GM12864 (cell line): ENCODE data around the gene BTN2A1.
"Not testable (repeated sequence)": the region's sequence is repeated elsewhere in the genome, so short reads cannot be mapped to it uniquely, and the experiment has no call there.

Source experiments
- DNase-seq: peaks from one replicate; pipeline ENCODE4 v3.0.0-alpha.2; 2011; ENCODE audit warnings: low read depth
- H3K4me3 ChIP-seq: 2 replicates; pipeline ENCODE4 v1.5.1; 2011; ENCODE audit warnings: mild to moderate bottlenecking, low read depth, low read length, control low read depth
- CTCF ChIP-seq: IDR thresholded peaks from 2 replicates; pipeline ENCODE4 v1.5.1; 2011; ENCODE audit warnings: low read depth, mild to moderate bottlenecking, moderate library complexity, low read length, control low read depth, inconsistent platforms; ENCODE audit errors: missing control alignments

BTN2A1 gene

DNA sequence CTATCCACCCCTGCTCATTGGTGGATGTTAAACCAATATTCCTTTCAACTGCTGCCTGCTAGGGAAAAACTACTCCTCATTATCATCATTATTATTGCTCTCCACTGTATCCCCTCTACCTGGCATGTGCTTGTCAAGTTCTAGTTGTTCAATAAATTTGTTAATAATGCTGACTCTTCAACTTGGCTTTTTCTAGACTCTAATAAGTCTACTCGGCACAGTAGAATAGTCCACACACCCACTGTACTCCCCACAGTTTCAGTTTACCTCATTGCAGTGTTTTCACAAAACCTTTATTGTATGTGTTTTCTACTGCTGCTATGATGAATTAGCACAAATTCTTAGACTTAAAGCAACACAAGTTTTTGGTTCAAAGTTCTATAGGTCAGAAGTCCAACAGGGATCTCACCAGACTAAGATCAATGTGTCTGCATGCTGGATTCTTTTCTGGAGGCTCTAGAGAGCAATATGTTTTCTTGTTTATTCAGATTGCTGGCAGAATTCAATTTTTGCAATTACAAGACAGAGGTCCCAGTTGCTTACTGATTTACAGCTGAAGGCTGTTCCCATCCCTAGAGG lies 42.6 kb upstream of the BTN2A1 start:
- no peak overlapping the region for H3K4me3 ChIP-seq
- TF ChIP-seq CTCF: no peak
- no peak for DNase-seq

- H3K4me3 ChIP-seq: no peak overlapping the region
- TF ChIP-seq CTCF: no peak
- DNase-seq: no peak
These were observed 42.0 kb upstream of the BTN2A1 start for GRCh38 chr6:26415791-26416190.

DNA sequence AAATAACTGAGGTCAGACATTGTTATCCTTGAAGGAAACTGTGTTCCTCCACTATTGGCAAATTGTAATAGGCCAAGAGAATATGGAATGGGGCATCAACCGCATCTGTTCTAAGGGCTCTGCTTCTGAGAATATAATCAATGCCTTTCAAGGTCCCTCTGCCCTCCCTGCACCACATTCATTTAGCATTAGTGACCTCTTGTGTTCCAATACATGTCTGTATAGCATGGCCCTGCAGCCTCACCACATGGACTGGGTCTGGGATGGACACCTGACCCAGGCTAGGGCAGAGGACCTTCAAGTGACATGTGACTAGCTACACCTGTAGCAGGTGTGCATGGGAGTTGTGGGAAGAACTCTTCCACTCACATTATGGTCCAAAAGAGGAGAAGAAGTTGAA lies 41.5 kb upstream of the BTN2A1 start:
- DNase-seq: no peak
- no peak overlapping the region for H3K4me3 ChIP-seq
- no peak for TF ChIP-seq CTCF

DNA sequence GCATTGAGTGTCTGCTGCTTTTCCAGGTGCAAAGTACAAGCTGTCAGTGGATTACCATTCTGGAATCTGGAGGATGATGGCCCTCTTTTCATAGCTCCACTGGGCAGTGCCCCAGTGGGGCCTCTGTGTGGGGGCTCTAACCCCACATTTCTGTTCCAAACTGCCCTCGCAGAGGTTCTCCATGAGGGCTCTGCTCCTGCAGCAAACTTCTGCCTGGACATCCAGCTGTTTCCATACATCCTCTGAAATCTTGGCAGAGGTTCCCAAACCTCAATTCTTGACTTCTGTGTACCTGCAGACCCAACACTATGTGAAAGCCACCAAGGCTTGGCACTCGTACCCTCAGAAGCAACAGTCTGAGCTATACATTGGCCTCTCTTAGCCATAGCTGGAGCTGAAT lies 39.7 kb upstream of the BTN2A1 start:
- DNase-seq, H3K4me3 ChIP-seq: not testable (repeated sequence)

DNA sequence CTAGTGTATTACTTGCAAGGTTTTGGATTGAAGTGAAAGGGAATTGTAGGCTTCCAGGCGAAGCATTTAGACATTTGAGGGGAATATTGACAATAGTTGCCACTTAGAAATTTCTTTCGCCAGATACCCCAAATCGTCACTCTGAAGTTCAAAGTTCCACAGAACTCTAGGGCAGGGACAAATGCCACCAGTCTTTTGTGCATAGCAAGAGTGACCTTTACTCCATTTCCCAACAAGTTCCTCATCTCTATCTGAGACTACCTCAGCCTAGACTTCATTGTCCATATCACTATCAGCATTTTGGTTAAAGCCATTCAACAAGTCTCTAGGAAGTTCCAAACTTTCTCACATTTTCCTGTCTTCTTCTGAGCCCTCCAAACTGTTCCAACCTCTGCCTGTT lies 39.0 kb upstream of the BTN2A1 start:
- DNase-seq, H3K4me3 ChIP-seq: not testable (repeated sequence)

DNA sequence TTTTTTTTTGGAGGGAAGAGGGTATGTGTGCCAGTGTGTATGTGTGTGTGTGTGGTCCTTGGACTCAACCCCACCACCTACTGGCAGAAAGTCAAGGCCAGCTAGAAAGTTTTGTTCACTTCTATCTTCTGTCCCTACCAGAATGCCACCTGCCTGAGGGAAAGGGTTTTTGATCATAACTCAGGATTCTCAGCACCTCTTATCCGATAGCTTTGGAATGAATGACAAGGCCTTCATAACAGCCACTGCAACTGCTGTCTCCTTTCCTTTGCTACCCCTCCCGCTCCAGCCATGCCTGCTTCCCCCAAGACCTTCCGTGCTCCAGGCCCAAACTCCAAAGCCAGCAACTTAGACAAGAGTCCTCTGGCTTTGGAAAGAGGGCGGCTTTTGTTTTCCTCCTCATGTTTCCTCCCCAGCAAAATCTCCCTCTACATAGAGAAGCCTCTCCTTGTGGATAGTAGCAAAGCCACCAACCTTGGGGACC lies 37.0 kb upstream of the BTN2A1 start:
- DNase-seq: no peak

GRCh38 chr6:26421259-26422144 lies 36.3 kb upstream of the BTN2A1 start:
- peak; percentile 47 for DNase-seq
- no peak for TF ChIP-seq CTCF
- H3K4me3 ChIP-seq: peak overlapping the region; percentile 75

More for the DNA sequence above, 37.0 kb upstream of the BTN2A1 start:
- TF ChIP-seq CTCF: peak; percentile 74
- H3K4me3 ChIP-seq: peak overlapping the region; percentile 75; the same call in 1 of the 2 replicates

DNA sequence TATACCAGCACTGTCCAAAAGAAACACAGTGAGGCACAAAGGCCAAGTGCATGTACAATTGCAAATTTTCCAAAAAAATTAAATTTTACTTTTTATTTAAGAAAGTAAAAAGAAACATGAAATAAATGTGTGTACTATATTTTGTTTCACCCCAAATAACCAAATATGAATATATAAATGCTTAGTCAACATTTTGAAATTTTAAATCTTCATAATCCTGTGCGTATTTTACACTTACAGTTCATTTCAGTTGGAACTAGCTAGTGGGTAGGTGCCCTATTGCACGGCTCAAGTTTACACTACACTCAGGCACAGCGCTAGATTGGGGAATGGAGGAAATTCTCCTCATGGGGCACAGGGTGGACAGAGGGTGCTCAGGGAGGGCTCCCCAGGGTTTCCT lies 35.4 kb upstream of the BTN2A1 start:
- DNase-seq: no peak
- TF ChIP-seq CTCF: no peak
- peak overlapping the region; percentile 75 for H3K4me3 ChIP-seq
